ENCODE data around the gene PLEKHM1.

The PLEKHM1 gene

DNA sequence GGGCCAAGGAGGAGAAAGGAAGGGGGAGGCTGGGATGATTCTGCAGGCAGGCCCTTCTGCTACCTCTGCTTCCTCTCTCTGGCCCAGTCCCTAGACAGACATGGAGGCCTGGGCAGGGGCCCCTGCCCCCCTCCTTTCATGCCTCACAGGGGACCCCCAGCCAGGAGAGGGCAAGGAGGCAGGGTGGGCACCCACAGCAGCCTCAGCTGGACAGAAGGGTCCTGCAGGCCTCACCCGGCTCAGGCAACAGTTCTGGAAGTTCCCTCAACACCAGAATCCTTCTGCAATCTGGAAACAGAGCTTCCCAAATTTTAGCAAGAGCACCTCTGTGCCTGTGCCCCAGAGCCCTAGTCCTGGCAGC lies 66.6 kb downstream of the PLEKHM1 start:
- H3K9me2 ChIP-seq (replicated peaks; ENCODE audit: low read depth, low read length): no peaks in the 10 kb centered on the region
- peaks cover 5% of the 10 kb centered on the region for H3K4me1 ChIP-seq (ENCODE audit: insufficient read depth, low read length, poor library complexity, severe bottlenecking)
- no peaks in the 10 kb centered on the region for H4K20me1 ChIP-seq (ENCODE audit: insufficient read depth, low read length, poor library complexity, severe bottlenecking)
- peaks cover 6% of the 10 kb centered on the region for H3F3A ChIP-seq (ENCODE audit: low read depth)
- no peak overlapping the region for H3K9ac ChIP-seq (ENCODE audit: low read depth, low read length, poor library complexity, severe bottlenecking)
- no peak overlapping the region for H3K4me2 ChIP-seq (ENCODE audit: low read depth, low read length, poor library complexity, severe bottlenecking)
- H3K79me2 ChIP-seq (ENCODE audit: insufficient read depth, low read length): peaks cover 22% of the 10 kb centered on the region; the same call in 1 of the 2 replicates
- no peaks in the 10 kb centered on the region for H3K36me3 ChIP-seq (ENCODE audit: insufficient read depth, low read length)
- no peaks in the 10 kb centered on the region for H3K9me3 ChIP-seq (ENCODE audit: insufficient read depth, low read depth, low read length)
- H3K27me3 ChIP-seq (ENCODE audit: insufficient read depth, low read length, poor library complexity, severe bottlenecking): no peaks in the 10 kb centered on the region
- H2AFZ ChIP-seq (ENCODE audit: low read length): no peak overlapping the region
- H3K4me3 ChIP-seq (ENCODE audit: low read length, poor library complexity, severe bottlenecking): no peak overlapping the region
- TF ChIP-seq, protein P1, sequence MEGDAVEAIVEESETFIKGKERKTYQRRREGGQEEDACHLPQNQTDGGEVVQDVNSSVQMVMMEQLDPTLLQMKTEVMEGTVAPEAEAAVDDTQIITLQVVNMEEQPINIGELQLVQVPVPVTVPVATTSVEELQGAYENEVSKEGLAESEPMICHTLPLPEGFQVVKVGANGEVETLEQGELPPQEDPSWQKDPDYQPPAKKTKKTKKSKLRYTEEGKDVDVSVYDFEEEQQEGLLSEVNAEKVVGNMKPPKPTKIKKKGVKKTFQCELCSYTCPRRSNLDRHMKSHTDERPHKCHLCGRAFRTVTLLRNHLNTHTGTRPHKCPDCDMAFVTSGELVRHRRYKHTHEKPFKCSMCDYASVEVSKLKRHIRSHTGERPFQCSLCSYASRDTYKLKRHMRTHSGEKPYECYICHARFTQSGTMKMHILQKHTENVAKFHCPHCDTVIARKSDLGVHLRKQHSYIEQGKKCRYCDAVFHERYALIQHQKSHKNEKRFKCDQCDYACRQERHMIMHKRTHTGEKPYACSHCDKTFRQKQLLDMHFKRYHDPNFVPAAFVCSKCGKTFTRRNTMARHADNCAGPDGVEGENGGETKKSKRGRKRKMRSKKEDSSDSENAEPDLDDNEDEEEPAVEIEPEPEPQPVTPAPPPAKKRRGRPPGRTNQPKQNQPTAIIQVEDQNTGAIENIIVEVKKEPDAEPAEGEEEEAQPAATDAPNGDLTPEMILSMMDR (conservative IDR thresholded peaks at IDR 0.05; ENCODE audit: low read length): no peak
- no peak for TF ChIP-seq EZH2phosphoT487 (IDR thresholded peaks at IDR 0.05; ENCODE audit: borderline replicate concordance)

DNA sequence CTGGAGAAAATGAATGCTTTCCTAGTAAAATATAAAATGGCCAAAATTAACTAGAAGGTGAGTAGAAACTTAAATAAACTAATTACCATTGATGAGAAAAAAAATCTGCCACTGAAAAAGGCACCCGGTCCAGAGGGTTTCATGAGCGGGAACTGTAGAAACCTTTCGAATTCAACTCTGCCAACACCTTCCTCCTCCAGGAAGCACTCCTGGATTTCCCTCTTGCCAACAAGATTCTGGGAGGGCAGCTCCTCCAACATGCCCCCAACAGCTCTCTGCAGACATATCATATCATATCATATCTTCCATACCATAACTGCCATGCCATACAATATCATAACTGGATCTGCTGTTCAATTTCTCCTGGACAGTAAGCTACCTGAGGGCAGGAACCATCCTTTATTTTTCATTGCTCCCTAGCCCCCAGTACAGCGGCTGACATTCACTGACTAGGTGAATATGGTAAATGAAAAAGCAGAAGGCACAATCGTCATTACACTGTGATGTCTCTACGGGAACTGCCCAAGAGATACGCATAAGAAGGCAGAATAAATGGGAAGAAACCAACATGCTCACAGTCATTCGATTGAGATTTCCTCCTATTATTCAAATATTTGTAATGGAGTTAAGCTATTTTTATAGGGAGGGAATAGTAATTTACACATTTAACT lies 67.1 kb downstream of the PLEKHM1 start:
- H3K4me2 ChIP-seq (ENCODE audit: low read depth, low read length, poor library complexity, severe bottlenecking): no peak overlapping the region

DNA sequence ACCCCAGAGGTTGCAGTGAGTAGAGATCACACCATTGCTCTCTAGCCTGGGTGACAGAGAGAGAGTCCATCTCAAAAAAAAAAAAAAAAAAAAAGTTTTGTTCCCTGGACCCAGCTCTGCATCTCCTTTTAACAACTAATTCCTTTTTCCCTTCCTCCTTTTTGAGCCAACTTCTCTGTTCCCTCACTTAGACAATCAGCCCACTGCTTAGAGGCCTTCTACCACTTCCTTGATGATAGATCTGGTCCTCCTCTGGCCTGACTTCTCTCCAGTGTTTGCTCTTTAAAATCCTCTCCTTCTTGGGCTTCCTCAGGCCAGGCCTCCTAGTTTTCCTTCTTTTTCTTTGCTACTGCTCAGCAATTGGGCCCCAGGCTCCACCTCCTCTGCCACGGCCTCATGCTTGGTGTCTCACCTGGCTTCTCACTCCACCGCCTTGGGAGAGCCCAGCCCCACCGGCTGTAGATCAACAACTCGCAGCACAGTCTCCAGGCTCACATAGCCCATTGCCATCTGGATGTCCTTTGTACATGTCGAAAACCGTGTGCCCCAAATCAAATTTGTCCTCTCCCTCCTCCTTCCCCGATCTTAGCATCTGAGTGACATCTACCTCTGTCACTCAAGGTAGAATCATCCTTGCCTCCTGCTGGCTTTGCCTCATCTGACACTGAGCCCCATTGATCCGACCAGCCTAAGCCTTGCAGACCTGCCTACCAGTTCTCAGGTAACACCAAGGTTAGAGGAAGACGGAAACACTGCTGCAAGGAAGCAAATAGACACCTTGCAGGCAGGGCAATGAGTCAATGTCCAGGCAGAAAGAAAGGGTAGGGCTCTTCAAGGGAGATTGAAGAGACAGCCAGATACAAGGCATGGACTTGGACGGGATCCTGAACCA lies 75.3 kb downstream of the PLEKHM1 start:
- no peak overlapping the region for H3K4me3 ChIP-seq (ENCODE audit: low read length, poor library complexity, severe bottlenecking)
- H3K9me2 ChIP-seq (replicated peaks; ENCODE audit: low read depth, low read length): no peaks in the 10 kb centered on the region
- TF ChIP-seq, protein P1 (conservative IDR thresholded peaks at IDR 0.05; ENCODE audit: low read length): no peak
- no peak for TF ChIP-seq EZH2phosphoT487 (IDR thresholded peaks at IDR 0.05; ENCODE audit: borderline replicate concordance)
- H4K20me1 ChIP-seq (ENCODE audit: insufficient read depth, low read length, poor library complexity, severe bottlenecking): no peaks in the 10 kb centered on the region
- H3K4me1 ChIP-seq (ENCODE audit: insufficient read depth, low read length, poor library complexity, severe bottlenecking): peaks cover 23% of the 10 kb centered on the region
- H3K36me3 ChIP-seq (ENCODE audit: insufficient read depth, low read length): no peaks in the 10 kb centered on the region
- H3K9me3 ChIP-seq (ENCODE audit: insufficient read depth, low read depth, low read length): no peaks in the 10 kb centered on the region
- peaks cover 18% of the 10 kb centered on the region; the same call in 1 of the 2 replicates for H3K79me2 ChIP-seq (ENCODE audit: insufficient read depth, low read length)
- no peak overlapping the region for H3K9ac ChIP-seq (ENCODE audit: low read depth, low read length, poor library complexity, severe bottlenecking)
- no peak overlapping the region for H2AFZ ChIP-seq (ENCODE audit: low read length)
- no peaks in the 10 kb centered on the region for H3K27me3 ChIP-seq (ENCODE audit: insufficient read depth, low read length, poor library complexity, severe bottlenecking)
- H3F3A ChIP-seq (ENCODE audit: low read depth): no peaks in the 10 kb centered on the region
- no peak overlapping the region for H3K4me2 ChIP-seq (ENCODE audit: low read depth, low read length, poor library complexity, severe bottlenecking)

More for the DNA sequence above, 67.1 kb downstream of the PLEKHM1 start:
- peaks cover 1% of the 10 kb centered on the region; the same call in 1 of the 2 replicates for H3F3A ChIP-seq (ENCODE audit: low read depth)
- peaks cover 28% of the 10 kb centered on the region; the same call in 1 of the 2 replicates for H3K79me2 ChIP-seq (ENCODE audit: insufficient read depth, low read length)
- no peaks in the 10 kb centered on the region for H4K20me1 ChIP-seq (ENCODE audit: insufficient read depth, low read length, poor library complexity, severe bottlenecking)
- H2AFZ ChIP-seq (ENCODE audit: low read length): no peak overlapping the region
- no peak for TF ChIP-seq EZH2phosphoT487 (IDR thresholded peaks at IDR 0.05; ENCODE audit: borderline replicate concordance)
- TF ChIP-seq, protein P1 (conservative IDR thresholded peaks at IDR 0.05; ENCODE audit: low read length): no peak
- no peak overlapping the region for H3K4me3 ChIP-seq (ENCODE audit: low read length, poor library complexity, severe bottlenecking)
- no peak overlapping the region for H3K9ac ChIP-seq (ENCODE audit: low read depth, low read length, poor library complexity, severe bottlenecking)
- H3K9me2 ChIP-seq (replicated peaks; ENCODE audit: low read depth, low read length): no peaks in the 10 kb centered on the region
- no peaks in the 10 kb centered on the region for H3K27me3 ChIP-seq (ENCODE audit: insufficient read depth, low read length, poor library complexity, severe bottlenecking)
- H3K9me3 ChIP-seq (ENCODE audit: insufficient read depth, low read depth, low read length): no peaks in the 10 kb centered on the region
- no peaks in the 10 kb centered on the region for H3K36me3 ChIP-seq (ENCODE audit: insufficient read depth, low read length)
- peaks cover 5% of the 10 kb centered on the region for H3K4me1 ChIP-seq (ENCODE audit: insufficient read depth, low read length, poor library complexity, severe bottlenecking)
